T-helper 9 cell (primary cell): ENCODE measurements around the gene WWTR1.

ENCODE experiments used
- DNase-seq: peaks from one replicate; pipeline ENCODE4 v3.0.0-alpha.2; 2020

WWTR1 gene

DNA sequence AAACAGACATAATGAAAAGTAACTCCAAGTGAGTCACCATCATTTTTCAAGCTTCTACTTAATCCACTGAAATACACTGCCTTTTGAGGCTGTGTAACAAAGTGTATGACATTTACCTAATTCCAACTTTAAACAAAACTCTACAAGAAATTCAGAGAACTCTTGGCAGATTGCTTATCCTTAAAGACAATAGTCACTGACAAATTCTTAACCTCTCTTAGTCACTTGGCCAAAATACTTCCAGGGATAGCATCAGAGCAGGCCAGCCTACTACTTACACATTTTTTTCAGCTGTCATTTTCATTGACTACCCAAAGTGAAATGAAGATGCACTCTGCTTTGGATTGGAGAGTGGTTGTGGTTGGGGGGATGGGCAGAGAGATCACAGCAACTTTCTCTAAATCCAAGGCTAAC lies 3.6 kb downstream of the WWTR1 start:
- no peak for DNase-seq

DNA sequence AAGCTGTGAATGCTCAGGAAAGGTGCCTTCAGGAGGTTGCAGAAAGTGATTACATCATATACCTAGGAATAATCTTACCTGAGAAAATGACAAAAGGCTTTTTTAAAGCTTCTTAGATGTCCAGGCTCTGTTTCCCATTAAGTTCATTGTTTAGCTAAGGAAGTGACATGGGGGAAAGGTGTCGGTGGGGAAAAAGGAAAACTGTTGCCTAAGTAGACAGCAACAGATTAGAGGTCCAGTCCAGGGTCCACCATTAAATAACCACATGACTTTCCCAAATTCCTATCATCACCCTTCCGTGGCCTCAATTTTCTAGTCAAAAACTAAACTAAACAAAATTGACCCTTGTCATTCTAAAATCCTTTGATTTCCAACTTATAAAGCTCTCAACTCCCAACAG lies 4.3 kb downstream of the WWTR1 start:
- DNase-seq = no peak

DNA sequence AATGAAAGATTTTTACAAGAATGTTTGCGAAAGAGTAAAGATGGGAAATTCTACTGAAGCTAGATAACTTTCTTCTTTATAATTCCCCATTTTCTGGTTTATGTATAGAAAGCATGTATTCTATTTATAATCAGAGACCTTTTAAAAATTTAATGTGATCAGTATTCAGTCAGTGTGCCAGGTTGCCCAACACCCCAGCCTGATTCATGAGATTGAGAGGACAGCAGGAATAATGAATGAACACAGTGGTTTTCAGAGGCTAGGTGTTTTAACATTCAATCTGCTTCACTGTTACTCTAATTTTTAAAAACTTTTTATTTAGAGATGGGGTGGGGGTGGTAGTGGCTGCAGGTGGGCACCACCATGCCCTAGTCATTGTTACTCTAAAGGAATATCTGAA lies 4.7 kb downstream of the WWTR1 start:
- no peak for DNase-seq

DNA sequence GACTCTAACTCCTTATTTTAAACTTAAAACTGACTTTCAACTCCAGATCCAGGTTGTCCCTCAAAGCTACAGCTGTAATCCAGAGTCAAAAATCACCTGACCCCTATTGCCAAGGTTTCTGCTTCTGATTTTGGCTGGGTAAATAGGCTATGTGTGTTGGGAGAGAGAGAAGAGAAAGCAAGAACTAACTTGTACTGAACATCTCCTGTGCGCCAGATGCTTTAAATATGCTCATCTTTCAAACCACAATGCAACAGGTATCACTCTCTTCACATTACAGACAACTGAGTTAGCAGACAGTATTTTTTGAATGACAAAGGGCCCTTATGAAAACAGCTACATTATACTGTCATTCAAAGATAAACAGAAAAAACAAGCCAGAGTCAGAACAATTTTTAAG lies 7.0 kb downstream of the WWTR1 start:
- DNase-seq = no peak

DNA sequence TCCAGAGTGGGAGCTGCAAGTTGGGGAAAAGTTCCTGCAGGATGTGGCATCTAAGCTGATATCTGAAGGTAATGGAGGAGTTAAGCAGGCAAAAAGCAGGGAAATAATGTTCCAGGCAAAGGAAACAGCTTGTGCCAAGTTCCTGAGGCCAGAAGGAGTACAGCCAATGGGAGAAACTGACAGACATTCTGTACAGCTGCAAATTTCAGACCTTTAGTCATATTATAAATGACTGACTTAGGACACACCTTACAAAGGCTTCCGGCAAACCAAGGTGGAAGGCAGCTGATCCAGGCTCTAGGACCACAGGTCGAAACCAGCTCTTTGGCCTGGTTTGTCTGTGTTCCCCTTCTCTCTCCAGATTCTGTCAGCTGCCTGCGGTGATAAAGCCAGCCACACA lies 9.3 kb downstream of the WWTR1 start:
- no peak for DNase-seq

DNA sequence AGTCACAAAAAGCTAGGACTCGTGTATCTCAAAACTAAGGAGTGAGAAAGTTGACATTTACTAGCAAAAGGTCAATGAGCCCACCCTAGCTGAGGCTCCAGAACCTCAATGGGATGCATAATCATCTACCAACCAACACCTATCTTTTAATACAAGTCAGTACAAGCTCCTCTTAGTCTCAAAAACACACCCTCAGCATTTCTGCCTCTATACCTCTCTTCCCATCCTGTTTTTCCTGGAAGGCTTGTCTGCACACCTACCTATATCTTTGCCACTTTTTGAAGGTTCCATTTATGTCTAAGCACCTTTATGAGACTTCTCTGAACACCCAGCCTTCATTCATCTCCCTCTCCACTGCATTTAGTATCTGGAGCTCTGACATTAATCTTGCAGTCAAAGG lies 10.0 kb downstream of the WWTR1 start:
- DNase-seq = no peak

DNA sequence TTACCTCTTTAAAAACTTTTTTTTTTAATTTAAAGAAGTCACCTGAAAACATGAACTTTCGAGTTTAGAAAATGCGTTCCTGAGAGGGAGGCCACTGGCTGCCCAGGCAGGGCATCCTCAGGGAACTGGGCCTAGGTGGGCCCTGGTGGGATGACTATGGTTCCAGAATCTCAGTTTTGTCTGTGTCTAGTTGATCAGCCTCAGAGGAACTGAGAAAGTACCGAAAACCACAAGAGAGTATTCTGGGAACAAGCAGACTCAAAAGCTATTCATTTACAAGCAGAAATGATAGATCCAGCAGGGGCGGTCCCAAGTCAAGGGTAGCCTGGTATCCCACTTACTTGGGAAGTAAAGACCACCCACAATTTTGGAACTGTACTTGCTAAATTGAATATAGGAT lies 10.5 kb downstream of the WWTR1 start:
- DNase-seq = no peak

DNA sequence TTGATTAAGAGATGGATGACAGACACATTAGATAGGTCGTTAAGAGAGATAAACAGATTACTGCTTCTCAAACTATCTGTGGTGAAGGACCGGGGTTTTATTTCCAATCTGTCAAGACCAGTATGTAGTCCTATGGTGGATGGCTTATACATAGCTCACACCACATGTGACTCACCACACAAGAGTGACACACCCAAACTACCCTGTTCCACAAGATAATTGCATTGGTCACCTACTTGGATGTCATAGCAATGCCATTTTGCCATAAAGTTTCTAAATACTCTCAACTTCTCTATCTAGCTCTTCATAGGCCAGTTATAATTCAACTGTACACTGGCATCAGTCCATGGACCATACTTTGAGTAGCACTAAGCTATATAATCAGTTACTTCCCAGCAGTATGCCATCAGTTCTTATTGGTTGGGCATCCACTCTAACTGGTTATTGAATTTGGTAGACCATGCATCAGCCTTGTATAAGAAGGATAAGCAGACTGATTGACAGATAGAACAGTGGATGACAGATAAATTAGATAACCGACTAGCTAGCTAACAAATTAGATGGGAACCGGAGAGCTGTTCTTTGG lies 11.6 kb downstream of the WWTR1 start:
- DNase-seq = no peak

DNA sequence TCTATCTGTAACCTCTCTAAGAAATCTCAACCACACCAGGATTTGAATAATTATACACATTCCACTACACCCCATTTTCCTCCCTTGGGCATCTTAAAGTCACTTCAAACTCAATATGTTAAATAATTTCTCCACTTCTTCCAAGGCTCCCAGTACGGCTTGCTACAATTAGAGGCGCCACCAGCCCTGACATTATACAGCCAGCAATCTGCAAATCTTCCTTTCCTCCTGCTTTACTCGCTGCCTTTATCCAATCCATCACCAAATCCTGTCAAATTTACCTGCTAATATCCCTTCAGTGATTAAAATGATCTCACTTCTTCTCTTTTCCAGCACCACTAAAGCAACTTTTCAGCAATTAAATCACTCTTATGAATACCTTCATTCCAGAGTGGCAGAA lies 13.9 kb downstream of the WWTR1 start:
- DNase-seq = no peak

DNA sequence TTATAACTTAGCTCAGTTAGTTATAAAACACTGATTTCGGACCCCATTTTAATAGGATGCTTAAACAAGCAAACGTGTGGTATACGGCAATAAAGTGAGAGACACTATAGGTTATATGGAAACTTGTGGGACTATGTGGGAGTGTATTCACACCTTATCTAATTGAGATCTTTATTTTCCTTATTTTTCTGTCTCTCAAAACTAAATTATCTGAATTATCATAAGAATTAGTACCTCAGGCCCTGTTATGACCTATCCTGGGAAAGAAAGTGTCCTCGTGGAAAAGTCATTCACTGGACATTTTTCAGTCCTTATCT lies 14.4 kb downstream of the WWTR1 start:
- no peak for DNase-seq

DNA sequence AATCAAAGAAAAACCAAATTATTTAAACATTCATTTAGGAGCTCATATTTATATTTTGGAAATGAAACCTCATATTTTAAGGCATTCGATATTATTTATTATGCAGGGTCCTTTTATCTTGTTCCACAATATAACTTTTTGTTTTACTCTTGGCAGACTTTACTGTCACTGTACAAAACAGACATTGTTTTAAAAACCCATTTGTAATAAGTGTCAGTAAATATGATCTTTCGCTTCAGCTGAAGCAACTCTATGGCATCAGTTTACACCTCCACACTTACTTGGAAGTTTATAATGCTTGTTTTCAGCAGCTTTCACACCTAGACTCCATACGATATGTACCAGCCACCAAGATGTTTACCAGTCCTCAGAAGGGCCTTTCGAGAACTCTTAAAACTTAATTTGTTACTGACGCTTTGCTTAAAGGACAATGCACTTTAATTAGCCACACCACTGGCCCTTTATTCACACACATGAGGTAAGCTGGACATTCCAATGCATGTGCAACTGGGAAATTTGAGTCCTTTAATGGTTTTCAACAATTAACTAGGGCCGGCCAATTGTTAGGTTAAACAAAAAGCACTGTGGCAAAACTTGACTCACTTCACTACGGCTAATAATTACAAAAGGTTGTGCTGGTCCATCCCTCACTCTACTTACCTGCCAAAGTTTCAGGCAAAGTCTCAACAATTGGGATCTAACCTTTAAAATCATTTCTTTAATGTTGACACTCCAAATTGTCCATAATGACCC lies 16.7 kb downstream of the WWTR1 start:
- DNase-seq = no peak

DNA sequence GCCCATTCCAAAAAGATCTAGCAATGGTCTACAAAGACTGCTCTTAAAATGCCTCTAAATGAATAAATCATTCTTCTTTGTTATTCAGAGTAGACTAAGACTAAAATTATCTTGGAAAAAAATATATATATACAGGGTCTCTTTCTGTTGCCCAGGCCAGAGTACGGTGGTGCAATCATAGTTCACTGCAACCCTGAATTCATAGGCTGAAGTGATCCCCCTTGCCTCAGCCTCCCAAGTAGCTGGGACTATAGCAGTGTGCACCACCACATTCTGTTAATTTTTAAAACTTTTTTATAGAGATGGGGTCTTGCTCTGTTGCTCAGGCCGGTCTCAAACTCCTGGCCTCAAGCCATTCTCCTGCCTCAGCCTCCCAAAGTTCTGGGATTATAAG lies 18.7 kb downstream of the WWTR1 start:
- DNase-seq = no peak

DNA sequence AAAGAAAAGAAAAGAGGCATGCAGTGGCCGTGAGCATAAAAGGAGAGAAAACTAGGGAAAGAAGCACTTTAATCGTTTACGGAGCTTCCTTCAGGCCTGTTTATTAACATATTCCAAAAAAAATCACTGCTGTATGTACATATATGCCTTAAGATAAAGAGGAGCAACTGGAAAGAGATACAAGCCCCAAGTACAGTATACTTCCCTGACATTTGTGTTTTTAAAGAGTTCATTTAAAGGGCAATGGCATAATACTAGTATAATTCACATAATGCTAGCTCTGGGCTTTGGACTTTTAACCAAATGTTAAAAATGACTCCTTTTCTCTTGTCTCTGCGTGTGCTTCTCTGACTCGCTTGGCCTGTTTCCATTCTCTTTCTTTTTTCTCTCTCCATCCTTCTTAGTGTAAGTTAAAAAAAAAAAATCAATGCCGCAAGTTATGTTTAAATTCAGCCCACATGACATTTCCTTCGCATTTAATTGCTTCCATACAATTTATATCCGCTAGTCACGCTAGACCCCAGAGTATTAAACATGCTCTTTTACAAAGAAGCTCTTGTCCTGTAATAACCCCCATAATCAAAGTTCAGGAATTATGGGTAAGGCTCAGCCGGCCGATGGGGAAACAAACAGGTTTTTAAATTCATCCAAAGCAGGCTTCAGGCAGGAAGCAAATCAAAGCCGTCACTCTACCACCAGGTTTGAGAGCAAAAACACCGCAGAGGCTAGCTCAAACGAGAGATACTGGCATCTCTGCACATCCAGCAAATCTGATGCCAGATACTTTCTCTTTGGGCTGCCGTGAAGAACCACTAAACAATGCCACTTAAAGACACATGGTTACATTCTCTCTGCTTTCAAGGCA lies 19.4 kb downstream of the WWTR1 start:
- DNase-seq = no peak

DNA sequence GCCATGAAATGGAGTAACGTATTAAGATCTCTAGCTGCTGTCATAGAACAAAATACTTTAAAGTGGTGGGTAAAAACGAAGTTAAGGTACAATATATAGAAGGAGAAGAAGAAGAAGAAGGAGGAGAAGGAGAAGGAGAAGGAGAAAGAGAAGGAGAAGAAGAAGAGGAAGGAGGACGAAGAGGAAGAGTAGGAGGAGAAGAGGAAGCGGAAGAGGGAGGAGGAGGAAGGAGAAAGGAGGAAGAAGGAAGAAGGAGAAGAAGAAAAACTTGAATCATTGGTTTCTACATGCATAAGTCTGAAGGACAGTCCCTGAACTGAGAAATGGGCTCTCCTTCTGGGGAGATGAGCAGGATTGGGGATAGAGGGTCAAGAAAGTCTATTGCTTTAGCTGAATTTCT lies 22.4 kb downstream of the WWTR1 start:
- no peak for DNase-seq

DNA sequence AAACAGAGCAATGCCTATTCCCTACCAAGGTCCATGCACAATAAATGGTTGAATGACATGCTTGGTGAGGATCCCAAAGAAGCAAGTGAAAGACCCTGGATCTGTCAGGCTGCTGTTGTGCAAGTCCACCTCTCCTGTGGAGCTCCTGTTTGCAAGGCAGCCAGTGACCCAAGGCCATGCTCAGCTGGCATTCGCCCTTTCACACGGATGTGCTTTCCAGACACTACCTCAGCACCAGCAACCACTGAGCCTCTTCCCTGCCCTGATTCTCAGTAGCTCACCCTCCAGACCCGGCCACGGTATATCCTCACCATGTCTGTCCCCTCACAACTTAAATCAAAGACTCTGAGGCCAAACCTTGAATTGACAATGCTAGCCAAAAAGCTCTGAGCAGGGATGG lies 23.3 kb downstream of the WWTR1 start:
- DNase-seq = no peak

DNA sequence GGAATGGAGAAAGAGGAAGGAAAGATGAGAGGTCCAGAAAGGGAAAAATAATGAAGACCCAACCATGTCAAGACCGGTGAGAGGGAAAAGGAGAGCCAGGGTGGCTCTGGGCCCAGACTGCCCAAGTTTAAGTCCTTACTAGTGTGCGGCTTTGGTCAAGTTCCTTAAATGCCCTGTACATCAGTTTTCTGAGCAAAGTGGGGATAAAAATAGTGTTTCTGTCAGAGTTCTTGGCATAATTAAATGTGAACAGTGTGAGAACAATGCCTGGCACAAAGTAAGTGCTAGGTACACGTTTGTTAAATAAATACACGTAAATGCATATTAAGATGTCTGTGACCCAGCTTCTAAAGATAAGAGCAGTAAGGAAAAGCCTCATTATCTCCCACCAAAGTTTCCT lies 23.8 kb downstream of the WWTR1 start:
- DNase-seq = no peak

DNA sequence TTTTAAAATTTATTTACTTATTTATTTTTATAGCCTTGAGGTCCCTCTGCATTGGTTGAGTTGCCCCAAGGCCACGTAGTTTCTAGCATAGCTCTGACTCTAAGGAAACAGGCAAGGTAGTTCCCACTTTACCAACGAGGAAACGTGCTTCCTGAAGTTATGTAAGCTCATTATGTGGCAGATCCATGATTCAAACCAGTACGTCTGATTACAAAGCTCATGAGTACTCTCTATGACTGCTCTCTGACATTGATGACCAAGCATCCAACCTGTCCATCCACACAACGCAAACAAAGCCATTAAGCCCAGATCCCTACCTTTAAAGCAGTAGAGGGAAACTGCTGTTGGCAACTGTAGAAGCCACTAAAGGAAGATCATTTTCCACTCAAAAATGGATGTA lies 25.6 kb downstream of the WWTR1 start:
- no peak for DNase-seq

DNA sequence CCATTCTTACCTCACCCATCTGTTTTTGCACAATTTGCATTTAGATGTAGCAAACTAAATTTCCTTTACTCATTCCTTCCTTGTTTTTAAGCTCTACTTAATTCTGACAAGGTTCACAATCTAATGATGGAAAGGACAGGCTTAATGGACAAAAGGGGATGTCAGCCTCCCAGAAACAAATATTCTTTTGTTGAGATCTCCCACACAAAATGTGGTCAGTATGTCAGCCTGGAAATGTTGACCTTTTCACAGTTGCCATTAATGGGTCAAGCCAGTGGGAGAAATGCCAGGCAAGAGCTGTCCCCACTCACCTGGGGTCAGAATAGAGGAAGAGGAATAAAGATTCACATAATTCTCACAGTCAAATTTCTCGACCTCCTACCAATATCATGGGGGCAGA lies 27.0 kb downstream of the WWTR1 start:
- no peak for DNase-seq

DNA sequence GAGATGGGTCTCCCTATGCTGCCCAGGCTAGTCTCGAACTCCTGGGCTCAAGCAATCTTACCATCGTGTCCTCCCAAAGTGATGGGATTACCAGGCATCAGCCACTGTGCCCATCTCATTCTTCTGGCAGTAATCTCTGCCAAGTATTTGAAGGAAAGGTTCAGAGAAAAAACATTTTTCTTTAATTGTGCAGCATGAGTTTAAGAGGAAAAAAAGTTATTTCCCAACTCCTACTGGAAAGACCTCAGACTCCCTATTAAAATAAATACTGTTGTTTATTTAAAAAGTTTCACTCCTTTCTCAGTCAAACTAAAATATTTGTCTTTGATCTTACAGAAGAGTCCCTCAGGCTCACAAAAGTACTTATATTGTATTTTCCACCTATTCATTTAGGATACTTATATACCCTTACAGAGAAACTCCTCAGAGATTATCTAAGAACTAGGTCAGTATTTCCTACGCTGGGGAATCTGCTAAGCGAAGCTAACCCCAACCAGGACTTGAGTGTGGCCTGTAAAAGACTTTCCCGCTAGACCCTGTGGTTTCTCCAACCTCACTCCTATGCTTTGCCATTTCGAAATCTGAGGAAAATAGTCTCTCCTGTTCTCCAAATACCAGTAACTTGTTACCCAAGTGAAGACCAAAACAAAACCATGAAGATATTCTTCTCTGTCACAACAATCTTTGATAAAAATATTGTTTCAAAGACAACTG lies 28.7 kb downstream of the WWTR1 start:
- DNase-seq = no peak

DNA sequence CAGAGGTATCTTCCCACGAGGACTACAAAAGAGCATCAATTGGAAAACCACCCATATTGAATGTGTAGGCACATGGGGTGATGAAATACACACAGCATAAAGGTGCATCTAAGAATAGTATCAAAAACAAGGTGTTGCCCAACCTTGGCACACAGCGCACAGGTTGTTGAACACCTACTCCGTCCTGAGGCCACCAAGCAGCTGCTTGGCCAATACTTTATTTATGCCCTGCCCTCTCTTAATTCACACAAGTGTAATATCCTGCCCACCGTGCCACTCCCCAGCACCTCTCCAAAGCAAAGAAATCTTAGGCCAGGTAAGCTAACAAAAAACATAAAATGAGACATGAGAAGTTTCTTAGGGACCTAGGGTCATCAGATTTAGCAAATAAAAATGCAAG lies 31.2 kb downstream of the WWTR1 start:
- no peak for DNase-seq

DNA sequence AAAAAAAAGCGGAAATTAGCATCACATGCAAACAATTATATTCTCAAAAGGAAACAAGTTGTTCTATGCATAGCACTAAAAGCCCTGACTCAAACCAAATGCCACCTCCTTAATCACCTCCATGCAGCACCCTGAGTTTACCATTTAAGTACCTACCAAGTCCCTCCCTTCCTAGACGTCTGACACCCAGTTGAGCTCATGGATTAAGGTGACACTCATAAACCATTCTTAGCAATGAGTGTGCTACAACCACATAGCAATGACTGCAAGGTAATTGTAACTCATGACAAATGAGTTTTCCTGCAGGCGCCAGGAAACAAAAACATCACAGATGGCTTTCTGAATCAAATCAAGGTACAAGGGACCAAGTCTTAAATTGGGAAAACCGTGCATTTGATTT lies 32.0 kb downstream of the WWTR1 start:
- DNase-seq = no peak

DNA sequence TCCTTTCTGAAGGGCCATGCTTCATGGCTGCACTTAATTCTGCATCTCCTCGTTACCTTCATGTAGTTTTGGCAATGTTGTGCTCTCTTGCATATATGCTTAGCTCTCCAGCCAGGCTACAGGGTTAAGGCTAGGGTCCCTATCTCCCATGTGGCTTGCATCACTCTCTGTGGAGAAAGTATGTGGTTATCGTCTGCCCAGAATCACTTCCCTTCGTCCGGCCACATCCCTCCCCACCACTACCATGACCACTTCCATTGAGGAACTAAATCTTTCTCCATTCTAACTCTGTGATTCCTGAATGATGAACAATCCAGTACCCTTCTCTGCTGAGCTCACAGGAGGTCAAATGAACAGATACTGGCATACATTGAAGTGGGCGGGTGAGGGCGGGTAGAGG lies 34.0 kb downstream of the WWTR1 start:
- no peak for DNase-seq

DNA sequence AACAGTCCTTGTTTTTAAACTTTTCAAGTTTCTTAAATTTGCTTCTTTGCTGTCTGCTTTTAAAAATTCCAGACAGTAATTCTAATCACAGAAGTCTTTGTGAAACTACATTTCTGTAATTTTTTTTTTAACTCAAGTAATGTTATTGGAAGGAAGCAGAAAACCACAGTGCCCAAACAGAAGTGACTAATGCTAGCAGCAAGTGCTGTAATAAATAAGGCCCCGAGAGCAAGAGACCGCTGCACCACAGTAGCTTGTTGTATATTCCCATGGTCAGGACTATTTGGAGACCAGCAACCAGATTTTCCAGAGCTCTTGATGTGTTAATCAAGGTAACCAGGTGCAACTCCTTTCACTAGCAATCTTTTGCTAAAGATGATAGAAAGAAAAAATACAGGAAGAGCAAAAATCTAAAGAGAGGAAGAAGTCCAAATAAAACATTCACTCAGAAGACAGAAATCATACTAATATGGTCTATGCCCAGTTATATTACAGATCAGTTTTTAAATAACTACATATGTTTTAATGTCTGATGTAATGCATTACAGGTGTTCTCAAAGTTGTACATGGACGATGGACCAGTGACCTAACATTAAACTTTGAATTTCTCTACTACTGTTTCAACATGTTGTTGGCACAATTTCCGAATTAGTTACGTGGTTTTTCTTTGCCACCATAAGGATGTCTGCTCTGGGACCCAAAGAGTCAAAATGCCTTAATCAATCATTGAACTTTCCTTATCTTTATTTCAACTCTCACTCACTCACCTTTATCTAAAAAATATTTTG lies 36.4 kb downstream of the WWTR1 start:
- DNase-seq = no peak
